DOHH2 (cell line): ENCODE results near the gene CCND2.

ENCODE experiments used
- H3F3A ChIP-seq: fragments of 200-600 bp; sonication (generic), shearing (Covaris generic); 2 replicates; pipeline ENCODE4 v1.6.0; 2016; ENCODE audit warnings: antibody characterized with exemption, mild to moderate bottlenecking; ENCODE audit not compliant: control insufficient read depth, insufficient read depth
- H3K27ac ChIP-seq: fragments of 200-600 bp; sonication (generic); 2 replicates; pipeline ENCODE4 v1.5.1; 2014; ENCODE audit warnings: low read depth, mild to moderate bottlenecking, low read length, moderate library complexity
- H3K27me3 ChIP-seq: fragments of 200-600 bp; sonication (generic); 2 replicates; pipeline ENCODE4 v1.6.1; 2014; ENCODE audit warnings: mild to moderate bottlenecking, low read length, mixed read lengths; ENCODE audit not compliant: control insufficient read depth
- H3K36me3 ChIP-seq: fragments of 200-600 bp; sonication (generic); 2 replicates; pipeline ENCODE4 v1.6.1; 2014; ENCODE audit warnings: mild to moderate bottlenecking, low read length, moderate library complexity, mixed read lengths; ENCODE audit not compliant: control insufficient read depth
- H3K4me1 ChIP-seq: fragments of 200-600 bp; sonication (generic); 2 replicates; pipeline ENCODE4 v1.6.1; 2014; ENCODE audit warnings: mild to moderate bottlenecking, low read length, mixed read lengths; ENCODE audit not compliant: control insufficient read depth
- H3K4me2 ChIP-seq: fragments of 200-600 bp; sonication (generic); 2 replicates; pipeline ENCODE4 v1.6.0; 2014; ENCODE audit warnings: mild to moderate bottlenecking, low read length, moderate library complexity
- H3K4me3 ChIP-seq: fragments of 200-600 bp; sonication (generic); 2 replicates; pipeline ENCODE4 v1.5.1; 2014; ENCODE audit warnings: mild to moderate bottlenecking, low read length, mixed read lengths
- H3K79me2 ChIP-seq: fragments of 200-600 bp; sonication (generic); 2 replicates; pipeline ENCODE4 v1.6.1; 2014; ENCODE audit warnings: mild to moderate bottlenecking, low read length, mixed read lengths; ENCODE audit not compliant: control insufficient read depth
- H3K9me2 ChIP-seq: fragments of 200-600 bp; sonication (generic); replicated peaks from 2 replicates; pipeline ENCODE4 v1.6.1; 2014; ENCODE audit warnings: mild to moderate bottlenecking, low read length, mixed read lengths; ENCODE audit not compliant: control insufficient read depth
- H3K9me3 ChIP-seq: fragments of 200-600 bp; sonication (generic); 2 replicates; pipeline ENCODE4 v1.6.1; 2014; ENCODE audit warnings: antibody characterized with exemption, low read length, mixed read lengths; ENCODE audit not compliant: control insufficient read depth, insufficient read depth
- H4K20me1 ChIP-seq: fragments of 200-600 bp; sonication (generic); 2 replicates; pipeline ENCODE4 v1.6.0; 2014; ENCODE audit warnings: low read depth, mild to moderate bottlenecking, antibody characterized with exemption, low read length, moderate library complexity; ENCODE audit not compliant: control insufficient read depth, insufficient read depth
- EZH2phosphoT487 ChIP-seq: fragments of 200-600 bp; sonication (generic); IDR thresholded peaks from 2 replicates; pipeline ENCODE4 v1.6.1; 2017; ENCODE audit warnings: borderline replicate concordance, mild to moderate bottlenecking, antibody characterized with exemption, low read length, moderate library complexity, mixed read lengths
- TF ChIP-seq, protein P1 (sequence below): fragments of 200-600 bp; sonication (generic); IDR thresholded peaks from one replicate; pipeline ENCODE4 v1.5.1; 2014; ENCODE audit warnings: antibody characterized with exemption, mild to moderate bottlenecking, low read depth, low read length; ENCODE audit not compliant: poor library complexity, severe bottlenecking

The CCND2 gene

DNA sequence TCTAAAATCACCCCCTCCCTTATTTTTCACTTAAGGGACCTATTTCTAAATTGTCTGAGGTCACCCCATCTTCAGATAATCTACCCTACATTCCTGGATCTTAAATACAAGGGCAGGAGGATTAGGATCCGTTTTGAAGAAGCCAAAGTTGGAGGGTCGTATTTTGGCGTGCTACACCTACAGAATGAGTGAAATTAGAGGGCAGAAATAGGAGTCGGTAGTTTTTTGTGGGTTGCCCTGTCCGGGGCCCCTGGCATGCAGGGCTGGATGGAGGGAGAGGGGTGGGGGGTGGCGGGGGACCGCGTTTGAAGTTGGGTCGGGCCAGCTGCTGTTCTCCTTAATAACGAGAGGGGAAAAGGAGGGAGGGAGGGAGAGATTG lies 300 bp upstream of the CCND2 start:
- Histone ChIP-seq H3K27me3 (peaks cover 83% of the 10 kb centered on the region), H4K20me1 (no peaks in the 10 kb centered on the region; the same call in 1 of the 2 replicates), H3K4me3 (no peak overlapping the region), H3F3A (0 out of 2 replicates have a peak, but pooled peaks cover 2% of the 10 kb centered on the region), H3K9me3 (no peaks in the 10 kb centered on the region), H3K4me2 (no peak overlapping the region), H3K9me2 (no peaks in the 10 kb centered on the region), H3K79me2 (no peaks in the 10 kb centered on the region), H3K4me1 (peaks cover 41% of the 10 kb centered on the region), H3K36me3 (no peaks in the 10 kb centered on the region), H3K27ac (no peak overlapping the region)
- TF ChIP-seq EZH2phosphoT487: no peak
- TF ChIP-seq, protein P1, sequence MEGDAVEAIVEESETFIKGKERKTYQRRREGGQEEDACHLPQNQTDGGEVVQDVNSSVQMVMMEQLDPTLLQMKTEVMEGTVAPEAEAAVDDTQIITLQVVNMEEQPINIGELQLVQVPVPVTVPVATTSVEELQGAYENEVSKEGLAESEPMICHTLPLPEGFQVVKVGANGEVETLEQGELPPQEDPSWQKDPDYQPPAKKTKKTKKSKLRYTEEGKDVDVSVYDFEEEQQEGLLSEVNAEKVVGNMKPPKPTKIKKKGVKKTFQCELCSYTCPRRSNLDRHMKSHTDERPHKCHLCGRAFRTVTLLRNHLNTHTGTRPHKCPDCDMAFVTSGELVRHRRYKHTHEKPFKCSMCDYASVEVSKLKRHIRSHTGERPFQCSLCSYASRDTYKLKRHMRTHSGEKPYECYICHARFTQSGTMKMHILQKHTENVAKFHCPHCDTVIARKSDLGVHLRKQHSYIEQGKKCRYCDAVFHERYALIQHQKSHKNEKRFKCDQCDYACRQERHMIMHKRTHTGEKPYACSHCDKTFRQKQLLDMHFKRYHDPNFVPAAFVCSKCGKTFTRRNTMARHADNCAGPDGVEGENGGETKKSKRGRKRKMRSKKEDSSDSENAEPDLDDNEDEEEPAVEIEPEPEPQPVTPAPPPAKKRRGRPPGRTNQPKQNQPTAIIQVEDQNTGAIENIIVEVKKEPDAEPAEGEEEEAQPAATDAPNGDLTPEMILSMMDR: no peak

DNA sequence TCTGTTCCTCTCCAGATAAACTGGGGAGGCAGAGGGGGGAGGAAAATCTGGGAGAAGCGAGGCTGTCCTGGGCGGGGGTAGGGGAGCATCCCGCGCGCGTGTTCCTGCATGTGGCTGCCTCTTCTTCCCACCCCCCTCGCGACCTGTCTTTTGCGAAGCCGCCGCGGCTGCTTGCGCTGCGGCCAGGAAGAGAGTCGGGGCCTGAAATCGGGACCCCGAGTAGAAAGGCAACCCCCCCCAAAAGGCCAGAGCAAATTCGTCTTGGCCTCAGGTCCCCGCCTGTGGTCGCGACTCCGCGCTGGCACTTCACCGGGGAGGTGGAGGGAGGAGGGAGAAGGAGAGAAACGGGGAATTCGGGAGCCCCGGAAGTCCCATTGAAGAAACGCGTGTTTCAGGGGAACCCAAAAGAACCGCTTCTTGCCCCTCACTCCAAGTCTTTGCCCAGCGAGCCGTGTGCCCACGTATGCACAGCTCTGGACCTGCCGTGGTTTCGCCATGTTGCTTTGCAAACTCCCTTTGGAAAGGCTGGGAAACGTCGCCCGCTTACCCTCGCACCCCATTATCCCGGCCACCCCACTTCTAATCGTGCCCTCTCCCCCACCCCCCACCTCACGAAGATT lies 944 bp downstream of the CCND2 start:
- peak; percentile 95; the same call in 1 of the 2 replicates for TF ChIP-seq EZH2phosphoT487
- TF ChIP-seq, protein P1: no peak

DNA sequence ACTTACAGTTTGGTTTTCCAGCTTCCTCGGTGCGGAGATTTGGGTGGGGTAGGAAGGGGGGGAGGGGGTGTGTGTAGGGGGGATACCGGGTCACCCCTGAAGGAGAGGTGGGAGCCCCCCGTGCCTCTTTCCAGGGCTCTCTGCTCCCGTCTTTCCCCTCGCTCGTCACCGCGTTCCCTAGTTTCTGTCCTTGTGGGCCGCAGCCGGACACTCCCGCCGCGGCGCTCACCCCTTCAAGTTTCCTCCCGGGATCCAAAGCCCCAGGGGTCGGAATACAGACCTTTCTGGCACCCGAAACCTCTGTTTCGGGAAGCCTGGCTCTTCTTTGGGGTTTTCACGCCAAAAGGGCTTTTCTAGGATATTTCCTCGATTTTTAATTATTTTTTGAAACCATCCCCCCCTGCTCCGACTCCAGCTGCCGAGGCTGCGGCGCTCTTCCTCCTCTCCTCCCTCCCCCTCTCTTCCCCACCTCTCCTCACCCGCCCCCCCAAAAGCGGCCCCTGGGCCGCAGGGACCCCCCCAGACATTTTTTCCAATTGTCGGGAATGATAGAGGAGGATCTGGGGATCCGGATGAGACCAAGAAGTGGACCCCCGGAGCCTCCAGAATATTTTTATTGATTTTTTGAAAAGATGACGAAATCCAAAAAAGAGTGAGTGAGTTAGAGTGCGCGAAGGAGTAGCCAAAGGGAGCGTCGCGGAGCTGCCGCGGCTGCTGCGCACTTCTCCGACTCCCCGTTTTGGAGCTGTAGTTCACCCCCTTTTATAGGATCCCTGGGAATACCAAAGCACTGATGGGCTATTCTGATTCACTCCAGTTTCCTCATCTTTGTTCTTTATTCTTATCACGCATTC lies 1.7 kb downstream of the CCND2 start:
- Histone ChIP-seq H3K27ac (no peak overlapping the region), H3K4me1 (peaks cover 25% of the 10 kb centered on the region), H4K20me1 (no peaks in the 10 kb centered on the region; the same call in 1 of the 2 replicates), H3K4me2 (no peak overlapping the region), H3K9me2 (no peaks in the 10 kb centered on the region), H3F3A (no peaks in the 10 kb centered on the region), H3K36me3 (no peaks in the 10 kb centered on the region), H3K4me3 (no peak overlapping the region), H3K79me2 (no peaks in the 10 kb centered on the region), H3K27me3 (peaks cover 66% of the 10 kb centered on the region), H3K9me3 (no peaks in the 10 kb centered on the region)
- TF ChIP-seq, protein P1: no peak
- TF ChIP-seq EZH2phosphoT487: peak; percentile 85

More for the DNA sequence above, 944 bp downstream of the CCND2 start:
- H3F3A ChIP-seq: no peaks in the 10 kb centered on the region
- H3K79me2 ChIP-seq: no peaks in the 10 kb centered on the region
- peaks cover 32% of the 10 kb centered on the region for H3K4me1 ChIP-seq
- peaks cover 73% of the 10 kb centered on the region for H3K27me3 ChIP-seq
- no peak overlapping the region for H3K27ac ChIP-seq
- no peaks in the 10 kb centered on the region for H3K9me3 ChIP-seq
- H3K4me3 ChIP-seq: no peak overlapping the region
- no peak overlapping the region for H3K4me2 ChIP-seq
- H3K36me3 ChIP-seq: no peaks in the 10 kb centered on the region
- H4K20me1 ChIP-seq: no peaks in the 10 kb centered on the region; the same call in 1 of the 2 replicates
- H3K9me2 ChIP-seq: no peaks in the 10 kb centered on the region
